ENCODE data around the gene CDK14. TPM values are rescaled to one million over a fixed set of nuclear protein-coding genes. Genes with fewer than 3 reads are reported as not detected.

Gene CDK14
- total RNA-seq, 1 donor from 2014 or later: 19.5 TPM

DNA sequence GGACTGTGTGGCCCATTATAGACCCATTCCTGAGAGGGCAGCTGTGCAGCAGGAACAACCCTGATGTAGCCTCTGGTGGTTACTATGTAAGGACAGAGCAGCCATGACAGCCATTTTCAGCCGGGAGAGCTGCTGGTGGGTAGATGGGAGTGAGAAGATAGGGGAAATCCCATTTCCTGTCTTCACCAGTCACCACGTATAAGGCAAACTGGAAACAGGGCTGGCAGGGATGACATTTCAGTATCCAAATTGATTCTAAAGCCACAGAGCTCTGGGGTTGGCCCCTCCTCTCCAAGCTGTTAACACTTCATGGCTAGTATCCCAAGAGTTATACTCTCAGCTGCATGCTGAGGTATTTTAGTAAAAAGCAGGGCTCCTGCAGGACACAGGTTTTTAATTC, 652.9 kb downstream of the CDK14 start:
- no peak for DNase-seq (ENCODE audit: low read depth, low spot score)

DNA sequence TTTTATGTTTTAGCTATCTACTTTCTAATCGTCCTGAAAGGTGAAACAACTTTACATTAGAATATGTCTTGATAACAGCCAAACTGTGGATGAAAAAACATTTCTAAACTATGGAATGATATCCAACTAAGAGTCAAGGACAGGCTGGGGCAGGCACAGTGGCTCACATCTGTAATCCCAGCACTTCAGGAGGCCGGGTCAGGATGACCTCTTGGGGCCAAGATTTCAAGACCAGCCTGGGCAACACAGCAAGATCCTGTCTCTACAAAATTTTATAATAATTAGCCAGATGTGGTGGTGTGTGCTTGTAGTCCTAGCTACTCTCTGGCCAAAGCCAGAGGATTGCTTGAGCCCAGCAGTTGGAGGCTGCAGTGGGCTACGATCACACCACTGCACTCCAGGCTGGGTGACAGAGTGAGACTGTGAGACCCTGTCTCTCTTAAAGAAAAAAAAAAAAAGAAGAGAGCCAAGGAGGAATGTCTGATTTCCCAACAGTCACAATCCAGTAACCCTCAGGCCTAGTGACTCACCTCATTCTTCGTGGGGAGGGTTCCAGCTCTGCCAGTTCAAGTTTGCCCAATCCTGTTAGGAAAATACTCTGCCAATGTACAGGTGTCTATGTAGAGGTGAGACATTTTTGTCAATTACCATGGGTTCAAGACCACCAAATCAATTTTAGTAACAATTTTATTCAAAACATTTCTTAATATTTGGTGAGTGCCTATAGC, 653.5 kb downstream of the CDK14 start:
- DNase-seq (ENCODE audit: low read depth, low spot score): no peak

DNA sequence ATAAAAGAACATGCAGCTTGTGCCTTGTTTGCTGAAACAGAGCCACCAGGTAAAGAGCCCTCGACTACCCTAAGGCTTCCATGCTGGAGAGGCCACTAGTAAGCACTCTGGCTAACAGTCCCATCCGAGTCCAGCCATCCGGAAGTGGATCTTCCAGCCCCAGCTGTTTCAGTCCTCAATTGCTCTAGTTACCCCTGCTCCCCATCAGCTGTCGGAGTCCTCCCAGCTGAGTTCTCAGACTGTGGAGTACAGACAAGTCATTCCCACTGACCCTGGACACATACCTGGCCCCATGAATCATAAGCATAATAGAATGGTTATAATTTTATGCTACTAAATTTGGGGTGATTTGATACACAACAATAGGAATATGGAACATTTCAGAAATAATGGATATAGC, 654.6 kb downstream of the CDK14 start:
- DNase-seq (ENCODE audit: low read depth, low spot score): no peak

DNA sequence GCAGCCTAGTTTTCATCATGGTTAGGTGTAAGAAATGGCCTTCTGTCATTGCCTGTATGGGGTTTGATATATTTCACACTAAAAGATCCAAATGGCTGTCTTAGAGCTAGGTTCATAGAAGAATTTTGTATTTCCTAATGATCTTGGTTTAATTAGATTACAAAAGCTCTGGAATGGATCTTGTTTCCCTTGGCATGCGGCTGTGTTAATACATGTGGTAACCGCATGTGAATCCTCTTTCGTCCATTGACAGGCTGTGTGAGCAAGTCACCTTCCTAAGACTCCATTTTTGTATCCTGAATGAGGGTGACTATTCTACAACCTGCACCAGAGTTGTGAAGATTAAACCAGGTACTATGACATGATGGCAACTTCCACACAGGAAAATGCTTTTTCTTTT, 655.8 kb downstream of the CDK14 start:
- no peak for DNase-seq (ENCODE audit: low read depth, low spot score)

Other genes starting within 250 kb of the CDK14 start
- 7.4 and 14.0 TPM in 2 replicates for gene GTPBP10, start 249.6 kb upstream of the CDK14 start, total RNA-seq
- gene CLDN12, start 192.9 kb upstream of the CDK14 start, total RNA-seq: 4.6 and 13.3 TPM in 2 replicates
- gene PTTG1IP2, start 126.7 kb upstream of the CDK14 start, total RNA-seq: not detected in 2 replicates